ENCODE measurements around the gene CCDC106. TPM values are rescaled to one million over a fixed set of nuclear protein-coding genes. Genes with fewer than 3 reads are reported as not detected.

CCDC106 gene
- total RNA-seq, 1 experiment from 2014 or later, result 19.9 TPM

GRCh38 chr19:55693336-55693974, 45.4 kb downstream of the CCDC106 start:
- no peaks in the 10 kb centered on the region for H3K27me3 Mint-ChIP-seq (ENCODE audit: low read depth)
- DNase-seq, result no peak
- H3K27me3 ChIP-seq (ENCODE audit: insufficient read depth, low read length), result no peaks in the 10 kb centered on the region
- H3K4me1 Mint-ChIP-seq, result no peaks in the 10 kb centered on the region
- H4K91ac ChIP-seq (ENCODE audit: insufficient read length, low read depth, low read length), result no peak overlapping the region
- peaks cover 26 to 66% (median 66%) of the 10 kb centered on the region in 3 experiments; a peak in 6 of 7 replicates for H3K36me3 Mint-ChIP-seq (ENCODE audit: insufficient read depth in 1 of 3, low read depth in 3 of 3)
- WGBS (ENCODE audit: extremely low coverage, insufficient read length, low lambda C conversion rate), result no CpG with 5 or more reads among the region's 20 CpGs
- no peak overlapping the region for H3K4me2 ChIP-seq (ENCODE audit: insufficient read depth, insufficient read length, low read length)
- H3K9ac ChIP-seq (ENCODE audit: extremely low read depth, insufficient read length, low read length), result no peak overlapping the region
- no peak overlapping the region for H3K56ac ChIP-seq (ENCODE audit: insufficient read length, low read depth, low read length)
- H2BK120ac ChIP-seq (ENCODE audit: low read depth, low read length, poor library complexity, severe bottlenecking), result no peak overlapping the region
- H3K4me1 ChIP-seq (ENCODE audit: insufficient read depth, low read length), result no peaks in the 10 kb centered on the region
- H2BK15ac ChIP-seq (ENCODE audit: low read depth, low read length), result no peak overlapping the region
- H3K14ac ChIP-seq (ENCODE audit: insufficient read depth, low read length), result no peak overlapping the region
- H3K4ac ChIP-seq (ENCODE audit: low read depth, low read length), result no peak overlapping the region
- no peaks in the 10 kb centered on the region for H3K9me3 Mint-ChIP-seq
- no peak overlapping the region for H3K23ac ChIP-seq (ENCODE audit: insufficient read length, low read depth, low read length)
- no peak overlapping the region for H3K4me3 Mint-ChIP-seq
- no peak overlapping the region for H2AFZ ChIP-seq (ENCODE audit: low read length)
- H3K79me2 ChIP-seq (ENCODE audit: insufficient read depth, low read length), result no peaks in the 10 kb centered on the region
- TF ChIP-seq CTCF (conservative IDR thresholded peaks at IDR 0.05), result no peak
- no peak overlapping the region for H2BK20ac ChIP-seq (ENCODE audit: low read depth, low read length, poor library complexity, severe bottlenecking)
- H4K5ac ChIP-seq (ENCODE audit: insufficient read length, low read depth, low read length), result no peak overlapping the region
- no peaks in the 10 kb centered on the region for H3K23me2 ChIP-seq (ENCODE audit: insufficient read length, low read depth, low read length, poor library complexity, severe bottlenecking)
- no peak overlapping the region for H2AK5ac ChIP-seq (ENCODE audit: insufficient read length, low read length)
- no peaks in the 10 kb centered on the region for H4K20me1 ChIP-seq (ENCODE audit: control insufficient read depth, insufficient read depth, insufficient read length)
- H3K27ac Mint-ChIP-seq, result no peak overlapping the region
- H3T11ph ChIP-seq (ENCODE audit: low read length), result no peak overlapping the region
- no peak overlapping the region for H4K8ac ChIP-seq (replicated peaks; ENCODE audit: insufficient read length, low read depth, low read length)
- no peaks in the 10 kb centered on the region for H3K79me1 ChIP-seq (ENCODE audit: insufficient read depth, low read depth, low read length, poor library complexity, severe bottlenecking)
- H2BK12ac ChIP-seq (ENCODE audit: insufficient read length, low read depth, low read length), result no peak overlapping the region
- no peak overlapping the region for H2BK5ac ChIP-seq (ENCODE audit: insufficient read length, low read length)
- no peaks in the 10 kb centered on the region for H3K9me3 ChIP-seq (ENCODE audit: control insufficient read depth, low read depth, low read length)
- H3K27ac ChIP-seq (ENCODE audit: insufficient read length, low read depth, low read length), result no peak overlapping the region
- no peak overlapping the region for H3K18ac ChIP-seq (ENCODE audit: insufficient read length, low read depth, low read length)

Measured in H9 (cell line).